Esophagus squamous epithelium (tissue), 5 donors: ENCODE data around the gene TNFAIP3. TPM values are rescaled to one million over a fixed set of nuclear protein-coding genes. Genes with fewer than 3 reads are reported as not detected.

Experiments used
- DNase-seq: peaks from one replicate; lab custom pipeline; 2025; lab: John Stamatoyannopoulos, UW
- H3K27ac ChIP-seq, 4 donors: fragments of 200-600 bp; sonication (generic); one replicate each; pipeline ENCODE4 v1.5.1; 2016 to 2019; ENCODE audit warnings: mild to moderate bottlenecking in 1 of 4
- H3K27me3 ChIP-seq, 4 donors: fragments of 200-600 bp; sonication (generic); 1 replicate in 3 of 4; 2 replicates in 1 of 4; pipeline versions ENCODE4 v1.5.1 to v1.6.0; 2017 to 2021; ENCODE audit warnings: antibody characterized with exemption in 1 of 4
- H3K36me3 ChIP-seq, 3 donors: fragments of 200-600 bp; sonication (generic); one replicate each; pipeline ENCODE4 v1.5.1; 2016 to 2019
- H3K4me1 ChIP-seq, 3 donors: fragments of 200-600 bp; sonication (generic); one replicate each; pipeline ENCODE4 v1.5.1; 2017 to 2019
- H3K4me3 ChIP-seq, 4 donors: fragments of 200-600 bp; sonication (generic); 1 replicate in 3 of 4; 2 replicates in 1 of 4; pipeline ENCODE4 v1.5.1; 2016 to 2019; ENCODE audit warnings: mild to moderate bottlenecking in 2 of 4, moderate library complexity in 1 of 4
- H3K9me3 ChIP-seq, 3 donors: fragments of 200-600 bp; sonication (generic); one replicate each; pipeline ENCODE4 v1.5.1; 2016 to 2019
- POLR2A ChIP-seq, 4 donors: fragments of 450-650 bp; IDR thresholded peaks; one replicate each; pipeline ENCODE4 v1.6.1; 2017; ENCODE audit warnings: antibody characterized with exemption in 4 of 4, mild to moderate bottlenecking in 4 of 4, moderate library complexity in 3 of 4
- WGBS, 2 donors: methylation state at CpG; one replicate each; pipeline ENCODE4 v1.1.5; 2018; 5-methylcytosine and 5-hydroxymethylcytosine counted together
- intact Hi-C: fragments of 100-400 bp; cut with DNase I; formaldehyde crosslinking; loops from one replicate; pipeline ENCODE4 v1.15.0; 2022
- total RNA-seq, 4 donors: library from RNA; depleted of rRNA; stranded (reverse); fragments of >200 nt; gene quantifications; one replicate each; pipeline ENCODE4 v1.1.0, GENCODE V29; 2016
- TF ChIP-seq, protein P1 (sequence below), 6 experiments: fragments of 450-650 bp in 4 of 6; fragments of 200-600 bp in 2 of 6; sonication (generic) in 2 of 6; IDR thresholded peaks; one replicate each; pipeline ENCODE4 v1.5.1; 2016 to 2019; ENCODE audit warnings: antibody characterized with exemption in 6 of 6, mild to moderate bottlenecking in 4 of 6, moderate library complexity in 4 of 6
- donor health status: DM: yes; HTN: yes; CAD: no.

TNFAIP3 gene
- total RNA-seq, 4 donors from 2014 or later, result 4.2 to 21.7 (median 7.7) TPM

DNA sequence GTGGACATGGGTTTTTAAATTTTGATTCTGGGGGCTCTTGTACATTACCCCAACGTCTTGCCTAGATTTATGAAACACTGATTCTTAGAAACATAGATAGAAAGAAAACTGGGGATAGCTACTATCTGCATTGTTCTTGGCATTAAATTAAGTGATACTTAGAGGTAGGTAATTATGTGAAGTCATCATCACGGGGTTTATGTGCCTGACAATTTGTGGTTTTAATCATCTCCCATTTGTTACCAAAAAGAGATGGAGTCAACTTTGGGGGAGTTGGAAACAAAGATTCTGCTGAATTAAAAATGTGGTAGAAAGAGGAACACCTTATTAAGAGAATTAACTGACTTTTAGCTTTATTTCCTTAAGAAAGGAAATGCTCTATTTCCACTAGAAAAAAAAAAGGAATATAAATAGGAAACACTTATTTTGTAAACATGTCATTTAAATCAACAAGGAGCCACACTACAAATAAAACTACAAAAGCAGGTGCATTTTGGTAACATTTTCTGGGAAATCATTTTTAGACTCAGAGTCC is 5.6 kb downstream of the TNFAIP3 start:
- TF ChIP-seq, protein P1, sequence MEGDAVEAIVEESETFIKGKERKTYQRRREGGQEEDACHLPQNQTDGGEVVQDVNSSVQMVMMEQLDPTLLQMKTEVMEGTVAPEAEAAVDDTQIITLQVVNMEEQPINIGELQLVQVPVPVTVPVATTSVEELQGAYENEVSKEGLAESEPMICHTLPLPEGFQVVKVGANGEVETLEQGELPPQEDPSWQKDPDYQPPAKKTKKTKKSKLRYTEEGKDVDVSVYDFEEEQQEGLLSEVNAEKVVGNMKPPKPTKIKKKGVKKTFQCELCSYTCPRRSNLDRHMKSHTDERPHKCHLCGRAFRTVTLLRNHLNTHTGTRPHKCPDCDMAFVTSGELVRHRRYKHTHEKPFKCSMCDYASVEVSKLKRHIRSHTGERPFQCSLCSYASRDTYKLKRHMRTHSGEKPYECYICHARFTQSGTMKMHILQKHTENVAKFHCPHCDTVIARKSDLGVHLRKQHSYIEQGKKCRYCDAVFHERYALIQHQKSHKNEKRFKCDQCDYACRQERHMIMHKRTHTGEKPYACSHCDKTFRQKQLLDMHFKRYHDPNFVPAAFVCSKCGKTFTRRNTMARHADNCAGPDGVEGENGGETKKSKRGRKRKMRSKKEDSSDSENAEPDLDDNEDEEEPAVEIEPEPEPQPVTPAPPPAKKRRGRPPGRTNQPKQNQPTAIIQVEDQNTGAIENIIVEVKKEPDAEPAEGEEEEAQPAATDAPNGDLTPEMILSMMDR (IDR thresholded peaks at IDR 0.05), result no peak
- no peak for TF ChIP-seq POLR2A (IDR thresholded peaks at IDR 0.05)
- H3K4me3 ChIP-seq, result peak overlapping the region in 1 of 4 donors; percentile 93
- intact Hi-C loops, result loop anchor here (10.0 kb wide), 1 partner anchor 72 kb away; no protein-coding TSS in a partner anchor
- peaks cover 33 to 79% (median 47%) of the 10 kb centered on the region in 3 donors for H3K4me1 ChIP-seq
- H3K27me3 ChIP-seq, result no peaks in the 10 kb centered on the region
- H3K9me3 ChIP-seq, result no peaks in the 10 kb centered on the region
- DNase-seq, result no peak
- peak overlapping the region; percentile 28 to 96 (median 89) for H3K27ac ChIP-seq
- WGBS, 2 donors, result 31 to 42% methylated on average over 2 of the region's 2 CpGs
- peaks cover 11 to 37% (median 17%) of the 10 kb centered on the region in 3 donors for H3K36me3 ChIP-seq

DNA sequence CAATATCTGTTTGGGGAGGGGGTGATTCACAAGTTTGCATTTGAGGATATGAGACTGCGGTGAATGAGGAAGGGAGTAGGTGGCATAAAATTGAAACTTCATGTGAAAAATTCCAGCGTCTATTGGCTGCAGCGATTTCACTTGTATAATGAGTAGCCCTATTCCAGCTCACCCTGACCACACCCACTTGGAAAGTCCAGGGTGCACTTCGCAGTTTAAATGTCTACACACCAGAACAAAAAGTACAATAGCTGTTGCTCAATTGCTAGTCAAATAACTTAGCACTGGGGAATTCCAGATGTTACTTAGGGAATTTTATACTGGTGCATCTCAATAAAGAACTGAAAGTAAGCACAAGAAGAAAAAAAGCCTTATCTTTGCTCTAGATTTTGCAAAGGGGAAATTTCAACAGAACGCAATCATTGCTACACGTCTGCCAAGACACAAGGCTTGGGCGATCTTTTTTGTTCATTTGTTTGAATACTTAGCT is 6.3 kb downstream of the TNFAIP3 start:
- Histone ChIP-seq H3K4me1 (peaks cover 33 to 73% (median 47%) of the 10 kb centered on the region in 3 donors), H3K9me3 (no peaks in the 10 kb centered on the region), H3K4me3 (peak overlapping the region in 2 of 4 donors; percentile 16 to 39), H3K36me3 (peaks cover 11 to 44% (median 19%) of the 10 kb centered on the region in 3 donors), H3K27ac (peak overlapping the region; percentile 37 to 96 (median 89)), H3K27me3 (no peaks in the 10 kb centered on the region)
- TF ChIP-seq POLR2A (IDR thresholded peaks at IDR 0.05), result peak in 2 of 4 donors; percentile 14 to 44
- TF ChIP-seq, protein P1 (IDR thresholded peaks at IDR 0.05), result no peak
- peak; percentile 24 for DNase-seq
- WGBS, 2 donors, result 3 to 4% methylated on average over 7 of the region's 7 CpGs
- intact Hi-C loops, result loop anchor here (10.0 kb wide), 1 partner anchor 71 kb away; no protein-coding TSS in a partner anchor

DNA sequence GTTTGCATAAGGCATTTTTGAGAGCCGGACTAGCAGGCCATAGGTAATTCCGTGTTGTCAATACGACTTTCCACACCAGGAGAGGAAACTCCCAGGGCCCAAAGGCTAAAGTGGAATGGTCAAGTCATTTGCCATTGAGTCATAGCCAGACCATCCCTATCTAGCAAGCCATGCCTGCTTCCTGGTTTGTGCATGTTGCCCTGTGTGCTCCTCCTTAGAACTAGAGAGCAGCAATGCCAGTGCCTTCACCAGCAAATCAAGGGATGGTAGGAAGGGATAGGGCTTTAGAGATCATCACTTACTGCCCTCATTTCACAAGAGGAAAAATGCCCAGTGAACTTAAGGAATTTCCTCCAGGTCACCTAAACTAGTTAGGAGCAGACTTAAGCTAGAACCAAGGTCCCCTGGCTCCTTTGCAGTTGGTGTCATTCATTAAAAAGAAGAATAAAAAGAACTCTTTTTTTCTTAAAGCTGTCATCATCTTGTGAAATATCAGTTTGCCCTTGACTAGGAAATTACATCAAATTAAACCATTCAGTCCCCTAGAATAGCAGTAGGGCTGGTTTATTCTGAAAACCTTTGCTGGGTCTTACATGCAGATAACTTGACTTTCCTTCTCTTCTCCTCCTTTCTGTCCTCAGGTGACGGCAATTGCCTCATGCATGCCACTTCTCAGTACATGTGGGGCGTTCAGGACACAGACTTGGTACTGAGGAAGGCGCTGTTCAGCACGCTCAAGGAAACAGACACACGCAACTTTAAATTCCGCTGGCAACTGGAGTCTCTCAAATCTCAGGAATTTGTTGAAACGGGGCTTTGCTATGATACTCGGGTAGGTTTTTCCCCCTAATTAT is 7.4 kb downstream of the TNFAIP3 start:
- peaks cover 33 to 72% (median 47%) of the 10 kb centered on the region in 3 donors for H3K4me1 ChIP-seq
- peaks cover 21 to 55% (median 30%) of the 10 kb centered on the region in 3 donors for H3K36me3 ChIP-seq
- WGBS, 2 donors, result 76 to 78% methylated on average over 11 of the region's 11 CpGs
- no peak for TF ChIP-seq POLR2A (IDR thresholded peaks at IDR 0.05)
- TF ChIP-seq, protein P1 (IDR thresholded peaks at IDR 0.05), result no peak
- H3K27ac ChIP-seq, result peak overlapping the region; percentile 37 to 96 (median 89)
- H3K27me3 ChIP-seq, result no peaks in the 10 kb centered on the region
- intact Hi-C loops, result loop anchor here (10.0 kb wide), 1 partner anchor 70 kb away; no protein-coding TSS in a partner anchor
- no peak overlapping the region for H3K4me3 ChIP-seq
- no peak for DNase-seq
- H3K9me3 ChIP-seq, result no peaks in the 10 kb centered on the region

DNA sequence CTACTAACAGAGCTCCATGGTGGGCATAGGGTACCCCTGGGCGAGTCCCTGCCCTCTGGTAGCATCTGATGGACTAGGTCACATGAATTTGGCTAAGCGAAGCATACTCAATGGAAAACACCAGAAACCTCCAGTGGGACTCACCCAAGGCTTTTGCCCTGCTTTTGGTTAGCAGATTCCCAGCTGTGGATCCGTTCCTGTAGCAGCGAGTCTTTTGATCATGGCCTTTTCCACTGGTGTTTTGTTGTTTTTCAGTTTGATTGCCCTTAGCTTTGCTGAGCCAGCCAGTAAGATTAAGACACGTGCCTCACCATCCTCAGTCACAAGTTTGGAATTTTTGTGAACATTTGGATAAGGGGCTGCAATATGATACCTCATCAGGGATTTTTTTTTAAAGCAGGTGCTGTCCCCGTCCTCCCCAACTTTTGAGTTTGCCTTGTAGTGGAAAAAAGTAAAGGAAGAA is 8.0 kb downstream of the TNFAIP3 start:
- intact Hi-C loops, result loop anchor here (10.0 kb wide), 1 partner anchor 70 kb away; no protein-coding TSS in a partner anchor
- no peak for DNase-seq
- Histone ChIP-seq H3K27me3 (no peaks in the 10 kb centered on the region), H3K36me3 (peaks cover 27 to 62% (median 33%) of the 10 kb centered on the region in 3 donors), H3K4me1 (peaks cover 33 to 71% (median 42%) of the 10 kb centered on the region in 3 donors), H3K27ac (no peak overlapping the region), H3K4me3 (no peak overlapping the region), H3K9me3 (no peaks in the 10 kb centered on the region)
- TF ChIP-seq POLR2A (IDR thresholded peaks at IDR 0.05), result no peak
- WGBS, 2 donors, result 76 to 89% methylated on average over 6 of the region's 6 CpGs

DNA sequence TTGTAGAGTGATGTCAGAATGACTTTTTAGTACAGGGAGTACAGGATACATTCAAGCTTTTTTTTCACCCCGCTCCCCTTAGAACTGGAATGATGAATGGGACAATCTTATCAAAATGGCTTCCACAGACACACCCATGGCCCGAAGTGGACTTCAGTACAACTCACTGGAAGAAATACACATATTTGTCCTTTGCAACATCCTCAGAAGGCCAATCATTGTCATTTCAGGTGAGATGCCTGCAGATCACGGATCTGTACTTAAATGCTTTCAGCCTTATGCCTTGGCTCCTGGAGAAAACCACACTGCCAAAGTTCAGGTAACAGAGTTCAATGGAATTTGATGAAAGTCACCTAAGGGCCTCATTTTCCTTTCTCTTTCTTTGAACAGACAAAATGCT is 8.5 kb downstream of the TNFAIP3 start:
- peaks cover 29 to 68% (median 37%) of the 10 kb centered on the region in 3 donors for H3K4me1 ChIP-seq
- no peaks in the 10 kb centered on the region for H3K27me3 ChIP-seq
- no peaks in the 10 kb centered on the region for H3K9me3 ChIP-seq
- intact Hi-C loops, result loop anchor here (10.0 kb wide), 1 partner anchor 69 kb away; no protein-coding TSS in a partner anchor
- peaks cover 32 to 67% (median 36%) of the 10 kb centered on the region in 3 donors for H3K36me3 ChIP-seq
- H3K27ac ChIP-seq, result no peak overlapping the region
- no peak overlapping the region for H3K4me3 ChIP-seq
- no peak for TF ChIP-seq POLR2A (IDR thresholded peaks at IDR 0.05)
- TF ChIP-seq, protein P1 (IDR thresholded peaks at IDR 0.05), result no peak
- WGBS, 2 donors, result 74 to 89% methylated on average over 3 of the region's 3 CpGs
- DNase-seq, result no peak
